ENCODE results near the gene MYBBP1A.
"Not testable (repeated sequence)": the region's sequence is repeated elsewhere in the genome, so short reads cannot be mapped to it uniquely, and the experiment has no call there.

The MYBBP1A gene

DNA sequence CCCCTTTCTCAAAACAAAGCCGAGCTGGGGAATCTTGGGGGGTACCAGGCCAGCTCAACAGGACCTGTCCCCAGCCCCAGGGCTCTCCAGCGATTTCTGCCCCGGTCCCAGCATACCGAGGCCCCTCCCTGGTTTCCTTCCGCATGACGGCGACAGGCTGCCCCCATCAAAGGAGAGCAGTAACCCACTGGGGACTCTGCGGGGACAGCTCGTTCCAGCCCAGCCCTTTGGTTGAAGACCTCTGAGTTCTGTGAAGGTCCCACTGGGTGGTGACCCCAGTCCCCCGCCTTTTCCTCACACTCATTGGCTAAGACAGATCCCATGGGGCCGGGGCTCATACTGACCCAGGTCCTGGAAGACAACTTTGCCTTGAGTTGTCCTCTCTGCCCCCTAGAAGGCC, 33.2 kb upstream of the MYBBP1A start:
- no peak for DNase-seq (ENCODE audit: low spot score)

DNA sequence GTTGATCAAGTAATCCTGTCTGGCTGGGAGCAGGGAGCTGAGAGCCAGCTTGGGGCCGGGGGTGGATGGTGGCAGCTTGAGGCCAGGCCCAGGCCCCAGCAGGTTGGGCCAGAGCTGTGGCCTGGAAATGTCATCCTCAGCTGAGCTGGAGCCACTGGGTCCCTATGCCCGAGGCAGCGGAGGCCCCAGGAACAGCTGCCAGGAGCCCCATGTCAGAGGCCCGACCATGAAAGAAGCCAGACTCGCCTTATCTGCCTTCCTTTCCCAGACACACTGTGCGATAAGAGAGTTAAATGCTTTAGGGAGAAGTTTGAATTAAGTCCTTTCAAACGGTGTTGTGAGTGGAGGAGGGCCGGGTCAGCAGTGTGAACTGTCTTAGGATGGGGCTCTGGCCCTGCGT, 32.6 kb upstream of the MYBBP1A start:
- DNase-seq (ENCODE audit: low spot score), result no peak

GRCh38 chr17:4587195-4587594, 32.0 kb upstream of the MYBBP1A start:
- no peak for DNase-seq (ENCODE audit: low spot score)

DNA sequence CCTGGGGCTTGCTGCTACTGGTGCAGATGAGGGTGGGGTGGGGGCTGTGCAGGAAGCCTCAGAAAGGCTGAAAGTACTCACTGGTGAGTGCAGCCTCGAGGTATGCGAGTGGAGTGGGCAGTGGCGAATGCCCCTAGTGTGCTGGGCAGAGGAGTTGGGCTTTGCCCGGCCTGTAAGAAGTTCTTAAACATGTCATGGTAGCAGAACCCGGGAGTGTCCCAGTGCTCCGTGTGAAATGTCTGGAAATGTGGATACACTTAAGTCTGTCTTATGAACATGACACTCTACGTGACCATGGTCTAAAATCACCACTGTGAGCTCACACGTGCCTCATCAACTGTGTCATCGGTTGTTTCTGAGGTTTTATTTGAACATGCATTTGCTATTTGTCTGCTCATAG, 30.9 kb upstream of the MYBBP1A start:
- no peak for DNase-seq (ENCODE audit: low spot score)

DNA sequence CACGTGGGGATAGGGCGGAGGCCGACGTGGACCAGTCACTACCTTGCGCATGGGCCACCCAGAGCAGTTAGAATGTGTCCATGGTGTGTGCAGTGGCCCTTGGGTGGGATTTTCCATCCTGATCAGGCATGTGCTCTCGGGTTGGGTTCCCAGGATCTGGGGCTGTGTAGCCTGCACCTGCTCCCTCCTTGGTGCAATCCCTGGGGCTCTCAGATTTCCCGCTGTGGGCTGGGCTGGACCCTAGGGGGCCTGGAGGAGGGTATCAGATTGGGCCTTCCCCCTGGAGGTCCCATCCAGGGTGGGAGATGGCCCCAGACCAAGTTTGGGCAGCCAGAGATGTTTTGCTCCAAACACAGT, 30.4 kb upstream of the MYBBP1A start:
- DNase-seq (ENCODE audit: low spot score), result no peak

GRCh38 chr17:4584917-4585637, 29.9 kb upstream of the MYBBP1A start:
- no peak for DNase-seq (ENCODE audit: low spot score)

GRCh38 chr17:4584101-4584916, 29.1 kb upstream of the MYBBP1A start, which contains the start of gene SMTNL2:
TSS of gene SMTNL2 (plus strand) at chr17:4584529. CDS start at chr17:4584606, 77 bp downstream.
- DNase-seq (ENCODE audit: low spot score), result no peak

DNA sequence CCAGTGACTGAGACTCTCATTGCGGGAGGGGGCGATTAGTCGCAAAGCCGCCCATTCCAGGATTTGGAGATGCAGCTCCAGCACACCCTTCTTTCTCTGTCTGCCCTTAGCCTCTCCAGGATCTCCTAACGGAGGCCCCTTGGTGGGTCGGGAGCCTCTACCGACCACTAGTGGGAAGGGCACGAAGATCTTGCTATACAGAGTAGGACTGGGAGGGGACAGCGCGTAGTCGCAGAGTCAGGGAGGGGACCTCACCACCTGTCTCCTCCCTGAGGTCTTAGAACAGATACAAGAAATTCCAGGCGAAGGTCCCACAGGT, 28.6 kb upstream of the MYBBP1A start:
- no peak for DNase-seq (ENCODE audit: low spot score)

GRCh38 chr17:4583206-4583605, 28.0 kb upstream of the MYBBP1A start:
- no peak for DNase-seq (ENCODE audit: low spot score)

DNA sequence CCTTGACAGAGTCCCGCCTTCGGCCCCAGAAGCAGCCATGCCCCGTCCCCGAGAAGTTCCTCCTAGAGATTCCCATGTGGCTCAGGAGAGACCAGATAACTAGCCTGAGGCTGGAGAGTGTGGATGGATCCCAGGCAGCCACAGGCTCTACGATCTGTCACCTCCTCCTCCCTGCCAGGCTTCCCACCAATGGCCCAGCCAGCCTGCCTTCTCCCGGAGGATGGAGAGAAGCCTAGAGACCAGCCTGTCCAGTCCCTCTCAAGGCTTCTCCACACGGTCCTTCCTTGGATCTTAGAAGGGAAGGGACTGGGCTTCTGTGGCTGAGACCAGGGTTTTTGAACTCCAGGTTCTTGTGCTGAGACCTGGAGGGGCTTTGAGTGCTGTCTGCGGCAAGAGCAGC, 27.5 kb upstream of the MYBBP1A start:
- DNase-seq (ENCODE audit: low spot score), result no peak

DNA sequence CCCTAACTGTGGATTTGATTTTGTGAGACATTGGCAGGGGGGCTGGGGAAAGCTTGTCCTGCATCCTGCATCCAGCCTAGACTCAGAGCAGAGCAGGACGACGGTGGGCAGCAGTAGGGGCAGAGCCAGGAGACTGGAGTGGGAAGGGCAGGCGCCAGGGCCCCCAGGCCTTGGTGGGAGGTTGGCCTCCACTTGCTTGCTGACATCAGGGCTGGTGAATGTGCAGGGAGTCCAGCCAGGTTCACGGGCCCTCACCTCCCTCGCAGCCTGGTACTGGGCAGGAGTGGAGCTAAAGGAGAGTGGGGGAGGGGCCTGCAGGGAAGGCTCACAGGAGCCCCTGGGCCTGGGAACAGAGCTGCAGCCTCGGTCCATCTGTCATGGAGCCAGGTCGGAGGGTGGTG, 26.9 kb upstream of the MYBBP1A start:
- no peak for DNase-seq (ENCODE audit: low spot score)

DNA sequence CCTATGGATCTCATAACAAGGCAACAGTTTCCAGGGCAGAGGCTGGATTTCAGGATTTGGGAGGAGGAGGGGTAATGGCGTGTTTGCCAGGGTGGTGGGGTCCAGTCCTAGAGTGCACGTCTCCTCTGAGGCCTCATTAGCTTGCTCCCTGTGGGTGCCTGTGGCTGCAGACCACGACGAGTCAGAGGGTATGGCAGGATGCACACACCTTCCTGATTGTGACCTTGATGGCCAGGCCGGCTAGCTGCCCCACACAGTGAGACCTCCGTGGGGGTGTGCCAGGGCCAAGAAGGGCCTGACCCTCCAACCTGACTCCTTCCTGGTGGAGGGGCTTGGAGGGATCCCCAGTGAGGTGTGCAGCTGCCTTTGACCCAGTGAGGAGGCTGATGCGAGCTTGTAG, 25.1 kb upstream of the MYBBP1A start:
- DNase-seq (ENCODE audit: low spot score), result no peak

GRCh38 chr17:4579678-4580077, 24.5 kb upstream of the MYBBP1A start:
- DNase-seq (ENCODE audit: low spot score), result no peak

GRCh38 chr17:4578349-4578748, 23.2 kb upstream of the MYBBP1A start:
- DNase-seq (ENCODE audit: low spot score), result not testable (repeated sequence)

- DNase-seq (ENCODE audit: low spot score), result no peak
Observed at GRCh38 chr17:4577386-4577993, 22.3 kb upstream of the MYBBP1A start.

DNA sequence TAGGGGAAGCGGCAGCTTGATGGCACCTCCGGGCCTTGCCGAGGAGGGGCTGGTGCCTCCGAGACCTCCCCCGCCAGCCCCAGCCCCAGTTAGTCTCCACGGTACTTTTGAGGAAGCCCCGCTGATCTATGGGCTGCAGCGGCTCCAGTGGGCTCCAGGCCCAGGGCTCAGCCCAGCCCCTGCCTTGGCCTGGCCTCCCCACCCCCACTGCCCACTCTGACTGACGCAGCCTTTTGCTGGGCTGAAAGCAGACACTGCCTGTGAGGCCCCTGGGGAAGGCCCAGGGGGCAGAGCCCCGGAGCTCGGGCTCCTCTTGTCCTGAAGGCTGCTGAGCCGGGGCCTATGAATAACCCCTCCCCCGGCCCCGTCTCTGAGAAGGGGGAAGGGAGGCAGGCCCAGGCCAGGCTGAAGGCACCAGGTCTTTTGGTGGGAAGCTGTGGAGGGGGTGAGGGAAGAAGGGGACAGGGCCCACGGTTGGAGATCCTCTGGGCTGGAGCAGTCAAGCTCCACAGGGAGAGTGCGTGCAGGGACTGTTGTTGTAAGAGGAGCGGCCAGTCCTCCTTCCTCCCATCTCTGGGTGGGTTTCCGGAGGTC, 21.6 kb upstream of the MYBBP1A start:
- no peak for DNase-seq (ENCODE audit: low spot score)

DNA sequence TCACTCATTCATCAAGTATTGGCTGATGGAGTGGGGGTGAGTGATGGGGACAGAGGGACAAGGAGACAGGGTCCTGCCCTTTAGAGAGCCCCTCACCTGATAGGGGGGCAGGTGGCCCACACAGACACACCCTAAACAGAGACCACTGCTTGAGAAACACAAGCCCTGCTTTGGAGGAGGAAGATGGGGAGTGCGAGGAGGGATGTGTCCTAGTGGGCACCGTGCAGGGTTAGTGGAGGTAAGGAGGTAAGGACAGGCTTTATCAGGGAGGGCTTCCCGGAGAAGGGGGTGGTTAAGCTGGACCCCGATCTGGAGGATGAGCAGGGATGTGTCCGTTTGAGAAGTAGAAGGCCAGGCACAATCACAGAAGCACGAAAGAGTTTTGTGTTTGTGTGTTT, 21.0 kb upstream of the MYBBP1A start:
- no peak for DNase-seq (ENCODE audit: low spot score)

GRCh38 chr17:4574448-4575045, 19.4 kb upstream of the MYBBP1A start:
- no peak for DNase-seq (ENCODE audit: low spot score)

GRCh38 chr17:4573669-4574068, 18.5 kb upstream of the MYBBP1A start:
- no peak for DNase-seq (ENCODE audit: low spot score)

DNA sequence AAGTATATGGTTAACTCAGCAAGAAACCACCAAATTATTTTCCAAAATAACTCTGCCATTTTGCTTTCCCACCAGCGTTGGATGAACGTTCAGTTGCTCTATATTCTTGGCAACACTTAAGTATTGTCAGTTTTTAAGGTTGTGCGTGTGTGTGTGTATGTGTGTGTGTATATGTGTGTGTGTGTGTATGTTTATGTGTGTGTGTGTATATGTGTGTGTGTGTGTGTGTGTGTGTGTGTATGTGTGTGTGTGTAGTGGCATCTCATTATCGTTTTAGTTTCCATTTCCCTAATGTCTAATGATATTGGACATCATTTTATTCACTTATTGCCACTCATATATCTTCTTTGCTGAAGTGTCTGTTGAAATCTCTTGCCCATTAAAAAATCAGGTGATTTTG, 17.9 kb upstream of the MYBBP1A start:
- DNase-seq (ENCODE audit: low spot score), result no peak

DNA sequence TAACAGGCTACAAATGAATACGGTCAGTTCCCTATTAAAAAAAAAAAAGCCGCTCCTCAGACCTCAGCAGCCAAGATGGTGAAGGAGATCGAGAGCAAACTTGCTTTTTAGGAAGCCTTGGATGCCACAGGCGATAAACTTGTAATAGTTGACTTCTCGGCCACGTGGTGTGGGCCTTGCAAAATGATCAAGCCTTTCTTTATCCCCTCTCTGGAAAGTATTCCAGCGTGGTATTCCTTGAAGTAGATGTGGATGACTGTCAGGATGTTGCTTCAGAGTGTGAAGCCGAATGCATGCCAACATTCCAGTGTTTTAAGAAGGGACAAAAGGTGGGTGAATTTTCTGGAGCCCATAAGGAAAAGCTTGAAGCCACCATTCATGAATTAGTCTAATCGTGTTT, 16.9 kb upstream of the MYBBP1A start:
- no peak for DNase-seq (ENCODE audit: low spot score)

GRCh38 chr17:4569591-4569990, 14.4 kb upstream of the MYBBP1A start:
- DNase-seq (ENCODE audit: low spot score), result no peak

- peak; percentile 80 for DNase-seq (ENCODE audit: low spot score)
Observed at GRCh38 chr17:4566785-4567184, 11.6 kb upstream of the MYBBP1A start.
